ENCODE results near the gene GNPTG.

DNA sequence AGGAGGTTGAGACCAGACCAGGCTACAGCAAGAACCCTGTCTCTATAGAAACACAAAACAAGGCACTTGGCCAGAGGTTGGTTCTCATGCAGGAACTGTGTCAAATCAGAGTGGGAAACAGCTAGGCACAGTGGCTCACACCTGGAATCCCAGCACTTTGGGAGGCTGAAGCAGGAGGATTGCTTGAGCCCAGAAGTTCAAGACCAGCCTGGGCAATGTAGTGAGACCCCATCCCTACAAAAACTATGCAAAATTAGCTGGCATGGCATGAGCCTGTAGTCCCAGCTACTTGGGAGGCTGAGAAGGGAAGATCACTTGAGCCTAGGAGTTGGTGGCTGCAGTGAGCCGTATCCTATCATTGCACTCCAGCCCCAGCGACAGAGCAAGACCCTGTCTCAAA lies 61.1 kb downstream of the GNPTG start:
- TF ChIP-seq, protein P1, sequence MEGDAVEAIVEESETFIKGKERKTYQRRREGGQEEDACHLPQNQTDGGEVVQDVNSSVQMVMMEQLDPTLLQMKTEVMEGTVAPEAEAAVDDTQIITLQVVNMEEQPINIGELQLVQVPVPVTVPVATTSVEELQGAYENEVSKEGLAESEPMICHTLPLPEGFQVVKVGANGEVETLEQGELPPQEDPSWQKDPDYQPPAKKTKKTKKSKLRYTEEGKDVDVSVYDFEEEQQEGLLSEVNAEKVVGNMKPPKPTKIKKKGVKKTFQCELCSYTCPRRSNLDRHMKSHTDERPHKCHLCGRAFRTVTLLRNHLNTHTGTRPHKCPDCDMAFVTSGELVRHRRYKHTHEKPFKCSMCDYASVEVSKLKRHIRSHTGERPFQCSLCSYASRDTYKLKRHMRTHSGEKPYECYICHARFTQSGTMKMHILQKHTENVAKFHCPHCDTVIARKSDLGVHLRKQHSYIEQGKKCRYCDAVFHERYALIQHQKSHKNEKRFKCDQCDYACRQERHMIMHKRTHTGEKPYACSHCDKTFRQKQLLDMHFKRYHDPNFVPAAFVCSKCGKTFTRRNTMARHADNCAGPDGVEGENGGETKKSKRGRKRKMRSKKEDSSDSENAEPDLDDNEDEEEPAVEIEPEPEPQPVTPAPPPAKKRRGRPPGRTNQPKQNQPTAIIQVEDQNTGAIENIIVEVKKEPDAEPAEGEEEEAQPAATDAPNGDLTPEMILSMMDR (IDR thresholded peaks at IDR 0.05) = no peak
- no peak for TF ChIP-seq ZFX (IDR thresholded peaks at IDR 0.05; ENCODE audit: borderline replicate concordance)
